ENCODE results near the gene FTCD. TPM values are rescaled to one million over a fixed set of nuclear protein-coding genes. Genes with fewer than 3 reads are reported as not detected.
"Not testable (repeated sequence)": the region's sequence is repeated elsewhere in the genome, so short reads cannot be mapped to it uniquely, and the experiment has no call there.

The FTCD gene
- polyA plus RNA-seq, 1 experiment: 0.06 TPM

- ChIA-PET CTCF (interaction anchor here (1.0 to 4.7 kb wide), 9 partner anchors 8 to 181 kb away, joined by 3 to 64 read pairs (median 7); a partner anchor contains a TSS), POLR2A (no interaction called here)
- peaks cover 2% of the 10 kb centered on the region; the same call in 1 of the 2 replicates for H3K27me3 ChIP-seq (ENCODE audit: control insufficient read depth, insufficient read depth, low read length)
- no peaks in the 10 kb centered on the region for H3K36me3 ChIP-seq (ENCODE audit: control insufficient read depth, insufficient read depth, low read length)
- TF ChIP-seq, protein P1, sequence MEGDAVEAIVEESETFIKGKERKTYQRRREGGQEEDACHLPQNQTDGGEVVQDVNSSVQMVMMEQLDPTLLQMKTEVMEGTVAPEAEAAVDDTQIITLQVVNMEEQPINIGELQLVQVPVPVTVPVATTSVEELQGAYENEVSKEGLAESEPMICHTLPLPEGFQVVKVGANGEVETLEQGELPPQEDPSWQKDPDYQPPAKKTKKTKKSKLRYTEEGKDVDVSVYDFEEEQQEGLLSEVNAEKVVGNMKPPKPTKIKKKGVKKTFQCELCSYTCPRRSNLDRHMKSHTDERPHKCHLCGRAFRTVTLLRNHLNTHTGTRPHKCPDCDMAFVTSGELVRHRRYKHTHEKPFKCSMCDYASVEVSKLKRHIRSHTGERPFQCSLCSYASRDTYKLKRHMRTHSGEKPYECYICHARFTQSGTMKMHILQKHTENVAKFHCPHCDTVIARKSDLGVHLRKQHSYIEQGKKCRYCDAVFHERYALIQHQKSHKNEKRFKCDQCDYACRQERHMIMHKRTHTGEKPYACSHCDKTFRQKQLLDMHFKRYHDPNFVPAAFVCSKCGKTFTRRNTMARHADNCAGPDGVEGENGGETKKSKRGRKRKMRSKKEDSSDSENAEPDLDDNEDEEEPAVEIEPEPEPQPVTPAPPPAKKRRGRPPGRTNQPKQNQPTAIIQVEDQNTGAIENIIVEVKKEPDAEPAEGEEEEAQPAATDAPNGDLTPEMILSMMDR (IDR thresholded peaks at IDR 0.05; ENCODE audit: insufficient read depth, low read depth, low read length): no peak
- no peak overlapping the region for H3K4me3 ChIP-seq (ENCODE audit: low read depth, low read length)
- DNase-seq (ENCODE audit: low read depth): no peak
Observed at GRCh38 chr21:46144464-46145070, 10.8 kb downstream of the FTCD start.

- DNase-seq (ENCODE audit: low read depth): no peak
- Histone ChIP-seq H3K4me3 (ENCODE audit: low read depth, low read length) (no peak overlapping the region), H3K36me3 (ENCODE audit: control insufficient read depth, insufficient read depth, low read length) (no peaks in the 10 kb centered on the region), H3K27me3 (ENCODE audit: control insufficient read depth, insufficient read depth, low read length) (peaks cover 4% of the 10 kb centered on the region)
- POLR2A ChIA-PET: no interaction called here
- TF ChIP-seq, protein P1 (IDR thresholded peaks at IDR 0.05; ENCODE audit: insufficient read depth, low read depth, low read length): no peak
- CTCF ChIA-PET: interaction anchor here (0.5 to 4.7 kb wide), 27 partner anchors 10 to 495 kb away, joined by 3 to 64 read pairs (median 4); a partner anchor contains a TSS
Observed at GRCh38 chr21:46142582-46143473, 12.6 kb downstream of the FTCD start.

- Histone ChIP-seq H3K27me3 (ENCODE audit: control insufficient read depth, insufficient read depth, low read length) (peaks cover 4% of the 10 kb centered on the region), H3K4me3 (ENCODE audit: low read depth, low read length) (no peak overlapping the region), H3K36me3 (ENCODE audit: control insufficient read depth, insufficient read depth, low read length) (no peaks in the 10 kb centered on the region)
- POLR2A ChIA-PET: no interaction called here
- CTCF ChIA-PET: interaction anchor here (0.6 to 4.7 kb wide), 8 partner anchors 11 to 495 kb away, joined by 3 to 64 read pairs (median 7); no protein-coding TSS in a partner anchor
- no peak for DNase-seq (ENCODE audit: low read depth)
- TF ChIP-seq, protein P1 (IDR thresholded peaks at IDR 0.05; ENCODE audit: insufficient read depth, low read depth, low read length): no peak
Observed at GRCh38 chr21:46141767-46142581, 13.4 kb downstream of the FTCD start.

GRCh38 chr21:46140352-46141003 is 14.9 kb downstream of the FTCD start:
- CTCF ChIA-PET: interaction anchor here (1.1 to 4.7 kb wide), 2 partner anchors 13 to 169 kb away, joined by 3 to 64 read pairs; no protein-coding TSS in a partner anchor
- H3K36me3 ChIP-seq (ENCODE audit: control insufficient read depth, insufficient read depth, low read length); POLR2A ChIA-PET; H3K27me3 ChIP-seq (ENCODE audit: control insufficient read depth, insufficient read depth, low read length); DNase-seq (ENCODE audit: low read depth); H3K4me3 ChIP-seq (ENCODE audit: low read depth, low read length): not testable (repeated sequence)

- H3K4me3 ChIP-seq (ENCODE audit: low read depth, low read length): no peak overlapping the region
- CTCF ChIA-PET: no interaction called here
- no peak for DNase-seq (ENCODE audit: low read depth)
- no peaks in the 10 kb centered on the region for H3K36me3 ChIP-seq (ENCODE audit: control insufficient read depth, insufficient read depth, low read length)
- H3K27me3 ChIP-seq (ENCODE audit: control insufficient read depth, insufficient read depth, low read length): peaks cover 4% of the 10 kb centered on the region
- TF ChIP-seq, protein P1 (IDR thresholded peaks at IDR 0.05; ENCODE audit: insufficient read depth, low read depth, low read length): no peak
- POLR2A ChIA-PET: no interaction called here
Observed at GRCh38 chr21:46139686-46140085, 15.7 kb downstream of the FTCD start.

Measured in BJ (cell line).